HCT116 (cell line): ENCODE measurements around the gene CFAP43. TPM values are rescaled to one million over a fixed set of nuclear protein-coding genes. Genes with fewer than 3 reads are reported as not detected.

Experiments used
- ATAC-seq: fragments of 200-7000 bp; cut with Tn5 transposase; 2 replicates; pipeline ENCODE4 v1.9.1; 2020; ENCODE audit warnings: mild to moderate bottlenecking, moderate library complexity
- BruUV-seq: library from RNA; stranded (reverse); fragments of 400-500 nt; replicated peaks from 2 replicates; lab custom pipeline; 2021; lab: Mats Ljungman, UMichigan
- CTCF ChIA-PET: fragments of 300-600 bp; sonication (Branson Sonifier 250); formaldehyde crosslinking; loops from one replicate; lab custom pipeline; 2021; ENCODE audit warnings: antibody characterized with exemption; lab: Charles Lee
- POLR2A ChIA-PET: fragments of 300-600, 350-600 bp; sonication (Branson Sonifier 250); formaldehyde crosslinking; loops from one replicate; lab custom pipeline; 2021; ENCODE audit warnings: antibody characterized with exemption; lab: Charles Lee
- RAD21 ChIA-PET, 2 experiments: fragments of 300-600 bp; sonication (Branson Sonifier 250); formaldehyde crosslinking; loops; one replicate each; lab custom pipeline; 2023; ENCODE audit warnings: low total read pairs in 2 of 2; ENCODE audit not compliant: uncharacterized antibody in 2 of 2, unreplicated experiment in 2 of 2, low non-redundant PET in 1 of 2; lab: Charles Lee
- DNase-seq: peaks from one replicate; pipeline ENCODE4 v3.0.0-alpha.2; 2010; ENCODE audit warnings: low read depth, low spot score
- H2AFZ ChIP-seq: fragments of 200-600 bp; shearing (Covaris generic), sonication (generic); 2 replicates; pipeline ENCODE4 v1.6.1; 2017; ENCODE audit warnings: low read depth, mixed run types, mixed read lengths, antibody characterized with exemption, low read length; ENCODE audit not compliant: poor library complexity, severe bottlenecking
- H3K27ac ChIP-seq: 2 replicates; pipeline ENCODE4 v1.5.1; 2012; ENCODE audit warnings: low read depth, low read length
- H3K27me3 ChIP-seq: fragments of 200-600 bp; sonication (generic); 2 replicates; pipeline ENCODE4 v1.6.1; 2016; ENCODE audit warnings: mixed run types, low read length, mixed read lengths; ENCODE audit not compliant: insufficient read depth
- H3K36me3 ChIP-seq, 2 experiments: fragments of 200-500 bp in 1 of 2; fragments of 200-600 bp in 1 of 2; sonication (Bioruptor generic) in 1 of 2; sonication (generic) in 1 of 2; 2 replicates each; pipeline versions ENCODE4 v1.5.1 to v1.6.1; 2014 to 2016; ENCODE audit warnings: low read length in 2 of 2, inconsistent platforms in 1 of 2, mixed read lengths in 1 of 2, mixed run types in 1 of 2; ENCODE audit not compliant: insufficient read depth in 2 of 2, control insufficient read depth in 1 of 2
- H3K4me1 ChIP-seq, 2 experiments: fragments of 200-600 bp in 1 of 2; sonication (generic) in 1 of 2; 2 replicates each; pipeline versions ENCODE4 v1.5.1 to v1.6.1; 2012 to 2017; ENCODE audit warnings: low read length in 2 of 2, inconsistent platforms in 1 of 2, mild to moderate bottlenecking in 1 of 2, mixed read lengths in 1 of 2, mixed run types in 1 of 2, moderate library complexity in 1 of 2; ENCODE audit not compliant: insufficient read depth in 2 of 2, control insufficient read depth in 1 of 2
- H3K4me2 ChIP-seq: fragments of 200-600 bp; sonication (generic); 2 replicates; pipeline ENCODE4 v1.6.1; 2017; ENCODE audit warnings: mixed run types, low read length, mixed read lengths
- H3K4me3 ChIP-seq, 2 experiments: fragments of 200-600 bp in 1 of 2; sonication (generic) in 1 of 2; replicated peaks in 1 of 2; 2 replicates each; pipeline ENCODE4 v1.5.1; 2011 to 2016; ENCODE audit warnings: low read length in 2 of 2, control low read depth in 1 of 2, low read depth in 1 of 2, mild to moderate bottlenecking in 1 of 2, mixed read lengths in 1 of 2, mixed run types in 1 of 2
- H3K79me2 ChIP-seq: fragments of 200-600 bp; sonication (generic); 2 replicates; pipeline ENCODE4 v1.6.1; 2017; ENCODE audit warnings: mild to moderate bottlenecking, mixed run types, low read length, moderate library complexity, mixed read lengths; ENCODE audit not compliant: insufficient read depth
- H3K9ac ChIP-seq: fragments of 200-600 bp; sonication (generic); 2 replicates; pipeline ENCODE4 v1.6.1; 2016; ENCODE audit warnings: low read length, mixed read lengths
- H3K9me2 ChIP-seq: fragments of 200-600 bp; sonication (generic), shearing (Covaris generic); 2 replicates; pipeline ENCODE4 v1.6.1; 2017; ENCODE audit warnings: mixed run types, mild to moderate bottlenecking, moderate library complexity; ENCODE audit not compliant: insufficient read depth
- H3K9me3 ChIP-seq, 2 experiments: fragments of 200-500 bp in 1 of 2; fragments of 200-600 bp in 1 of 2; sonication (Bioruptor generic) in 1 of 2; sonication (generic) in 1 of 2; 2 replicates each; pipeline ENCODE4 v1.6.1; 2014 to 2017; ENCODE audit warnings: low read length in 2 of 2, mixed read lengths in 2 of 2, inconsistent platforms in 1 of 2, low read depth in 1 of 2, mild to moderate bottlenecking in 1 of 2, mixed run types in 1 of 2, moderate library complexity in 1 of 2; ENCODE audit not compliant: control insufficient read depth in 1 of 2, insufficient read depth in 1 of 2
- H4K20me1 ChIP-seq: fragments of 200-600 bp; sonication (generic), shearing (Covaris generic); 2 replicates; pipeline ENCODE4 v1.6.1; 2017; ENCODE audit warnings: mixed run types, mild to moderate bottlenecking, moderate library complexity; ENCODE audit not compliant: insufficient read depth
- CBX3 ChIP-seq: IDR thresholded peaks from 2 replicates; pipeline ENCODE4 v1.6.1; 2012; ENCODE audit warnings: low read depth
- CEBPB ChIP-seq: IDR thresholded peaks from 2 replicates; pipeline ENCODE4 v1.6.1; 2012; ENCODE audit warnings: low read depth
- CTCF ChIP-seq, 3 experiments: fragments of 200-600 bp in 1 of 3; sonication (generic) in 1 of 3; IDR thresholded peaks in 2 of 3; conservative IDR thresholded peaks in 1 of 3; 2 replicates each; pipeline ENCODE4 v1.5.1; 2012 to 2017; ENCODE audit warnings: low read depth in 2 of 3, low read length in 2 of 3, antibody characterized with exemption in 1 of 3, borderline replicate concordance in 1 of 3, control low read depth in 1 of 3, mild to moderate bottlenecking in 1 of 3, mixed read lengths in 1 of 3, mixed run types in 1 of 3, moderate library complexity in 1 of 3; ENCODE audit not compliant: insufficient read depth in 1 of 3
- EGR1 ChIP-seq: IDR thresholded peaks from 2 replicates; pipeline ENCODE4 v1.6.1; 2012; ENCODE audit warnings: low read depth
- ELF1 ChIP-seq: IDR thresholded peaks from 2 replicates; pipeline ENCODE4 v1.6.1; 2012; ENCODE audit warnings: low read depth, borderline replicate concordance
- EZH2 ChIP-seq: fragments of 200-600 bp; sonication (generic); IDR thresholded peaks from 2 replicates; pipeline ENCODE4 v1.6.1; 2017; ENCODE audit warnings: antibody characterized with exemption, mixed run types
- EZH2phosphoT487 ChIP-seq: fragments of 200-600 bp; IDR thresholded peaks from 2 replicates; pipeline ENCODE4 v1.6.1; 2018; ENCODE audit warnings: antibody characterized with exemption, borderline replicate concordance
- FOSL1 ChIP-seq: IDR thresholded peaks from 2 replicates; pipeline ENCODE4 v1.6.1; 2012; ENCODE audit warnings: low read depth
- SIN3A ChIP-seq: IDR thresholded peaks from 2 replicates; pipeline ENCODE4 v1.6.1; 2012; ENCODE audit warnings: low read depth
- TCF7L2 ChIP-seq: IDR thresholded peaks from 2 replicates; pipeline ENCODE4 v1.7.0; 2011; ENCODE audit warnings: borderline replicate concordance, inconsistent platforms; ENCODE audit not compliant: insufficient read depth, insufficient read length; ENCODE audit errors: extremely low read depth
- YY1 ChIP-seq: IDR thresholded peaks from 2 replicates; pipeline ENCODE4 v1.6.1; 2011; ENCODE audit warnings: low read length, low read depth, moderate library complexity, mild to moderate bottlenecking; ENCODE audit not compliant: insufficient replicate concordance; ENCODE audit errors: extremely low read depth
- ZFX ChIP-seq: fragments of 450-650 bp; IDR thresholded peaks from 2 replicates; pipeline ENCODE4 v1.6.1; 2017
- ZNF274 ChIP-seq: fragments of 200-500 bp; sonication (Bioruptor generic); IDR thresholded peaks from 2 replicates; pipeline ENCODE4 v1.6.1; 2014; ENCODE audit warnings: mild to moderate bottlenecking, low read depth, low read length, inconsistent platforms
- intact Hi-C: fragments of 100-400 bp; cut with micrococcal nuclease; formaldehyde crosslinking; loops from 2 replicates; pipeline ENCODE4 v1.10.0; 2022
- total RNA-seq: library from RNA; stranded (reverse); gene quantifications from one replicate; pipeline ENCODE4 v1.2.1, GENCODE V29; 2021; ENCODE audit not compliant: unreplicated experiment

The CFAP43 gene
- total RNA-seq, 1 experiment from 2014 or later: 4.0 TPM

- intact Hi-C loops: no loop called here
- Histone ChIP-seq H3K9me3 (no peaks in the 10 kb centered on the region), H3K4me3 (no peak overlapping the region), H3K9me2 (no peaks in the 10 kb centered on the region), H3K79me2 (peaks cover 92% of the 10 kb centered on the region), H3K27me3 (no peaks in the 10 kb centered on the region), H2AFZ (no peak overlapping the region), H3K9ac (no peak overlapping the region), H3K4me2 (no peak overlapping the region), H3K4me1 (no peaks in the 10 kb centered on the region), H3K36me3 (peaks cover 45 to 56% of the 10 kb centered on the region in 2 experiments), H4K20me1 (no peaks in the 10 kb centered on the region; the same call in 1 of the 2 replicates), H3K27ac (no peak overlapping the region)
- ChIA-PET POLR2A (interaction anchor here (1.3 kb wide), 1 partner anchor 21 kb away, joined by 3 read pairs; no protein-coding TSS in a partner anchor), RAD21 (no interaction called here), CTCF (no interaction called here)
- ATAC-seq (no peak), DNase-seq (no peak)
- 0 out of 2 replicates have a peak, but pooled peaks have one; percentile 16 for TF ChIP-seq ZFX
- TF ChIP-seq EZH2phosphoT487: no peak
- no TSS peak for BruUV-seq
Observed at GRCh38 chr10:104281694-104282093, 49.5 kb upstream of the CFAP43 start.

GRCh38 chr10:104279550-104280259 lies 47.5 kb upstream of the CFAP43 start:
- H3K4me3 ChIP-seq: no peak overlapping the region
- ATAC-seq (no peak), DNase-seq (no peak)
- no peaks in the 10 kb centered on the region for H3K9me3 ChIP-seq
- ChIA-PET CTCF (no interaction called here), RAD21 (no interaction called here), POLR2A (no interaction called here)
- H4K20me1 ChIP-seq: no peaks in the 10 kb centered on the region
- no peak overlapping the region for H3K27ac ChIP-seq
- intact Hi-C loops: no loop called here
- H3K27me3 ChIP-seq: no peaks in the 10 kb centered on the region
- peaks cover 37 to 47% of the 10 kb centered on the region in 2 experiments; a peak in 3 of 4 replicates for H3K36me3 ChIP-seq
- no peaks in the 10 kb centered on the region for H3K9me2 ChIP-seq
- H2AFZ ChIP-seq: no peak overlapping the region
- no peak for TF ChIP-seq TCF7L2
- TF ChIP-seq EZH2phosphoT487: no peak
- no peak for TF ChIP-seq SIN3A
- TF ChIP-seq EZH2: no peak
- no peak for TF ChIP-seq CEBPB
- no peak for TF ChIP-seq CBX3
- TF ChIP-seq ELF1: no peak
- TF ChIP-seq EGR1: no peak
- no peak for TF ChIP-seq YY1
- no peak for TF ChIP-seq ZNF274
- no peak for TF ChIP-seq FOSL1
- TF ChIP-seq CTCF (IDR thresholded peaks at IDR 0.05 in 2 of 3, conservative IDR thresholded peaks at IDR 0.05 in 1 of 3; ENCODE audit: borderline replicate concordance in 1 of 3, insufficient read depth in 1 of 3, low read depth in 2 of 3, low read length in 2 of 3): no peak
- H3K4me2 ChIP-seq: no peak overlapping the region
- no peak overlapping the region for H3K9ac ChIP-seq
- H3K79me2 ChIP-seq: peaks cover 91% of the 10 kb centered on the region
- no TSS peak for BruUV-seq
- H3K4me1 ChIP-seq: peaks cover 8 to 11% of the 10 kb centered on the region in 2 experiments
